ENCODE data around the gene RBM23. TPM values are rescaled to one million over a fixed set of nuclear protein-coding genes. Genes with fewer than 3 reads are reported as not detected.
A peak's percentile ranks its signal among the peaks of the same experiment; 100 is the strongest.

Gene RBM23
- total and polyA plus RNA-seq, 5 donors from 2014 or later: 43.1 to 108 (median 49.8) TPM

DNA sequence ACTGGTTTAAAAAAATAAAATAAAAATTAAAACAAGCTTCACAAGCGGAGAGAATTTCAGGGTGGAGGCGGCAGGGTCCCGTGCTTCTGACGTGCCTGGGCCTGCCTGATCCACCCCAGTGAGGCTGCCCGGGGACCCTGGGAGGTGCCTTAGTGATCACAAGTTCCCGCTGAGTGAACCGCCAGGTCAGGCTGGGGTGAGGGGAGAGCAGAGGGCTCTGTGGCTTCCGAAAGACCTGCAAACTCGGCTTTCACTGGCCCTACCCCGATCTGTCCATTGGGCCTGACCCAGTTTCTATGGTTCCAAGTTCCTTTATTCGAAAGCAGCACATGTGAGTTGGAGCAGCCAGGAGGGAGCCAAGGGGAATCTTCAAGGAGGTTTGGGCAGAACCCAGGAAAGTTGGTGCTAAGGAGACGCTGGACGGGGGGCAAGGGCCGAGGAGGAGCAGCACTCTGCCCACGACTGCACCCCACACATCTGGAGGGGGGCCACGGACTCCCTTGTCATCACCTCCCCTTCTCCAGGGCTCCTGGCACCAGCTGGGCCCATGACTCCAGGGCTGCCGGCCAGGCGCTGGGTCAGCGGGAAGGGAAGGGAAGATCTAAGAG, 69.6 kb downstream of the RBM23 start:
- Mint-ChIP-seq H3K9me3 (peaks cover 0 to 2% (median 0%) of the 10 kb centered on the region in 7 donors), H3K27ac (no peak overlapping the region), H3K27me3 (peaks cover 13% of the 10 kb centered on the region), H3K36me3 (no peaks in the 10 kb centered on the region), H3K4me3 (no peak overlapping the region), H3K4me1 (peaks cover 0 to 12% (median 5%) of the 10 kb centered on the region in 4 donors)
- Histone ChIP-seq H3K36me3 (ENCODE audit: control insufficient read depth, insufficient read depth, low read length) (no peaks in the 10 kb centered on the region), H3K4me3 (ENCODE audit: low read depth, low read length) (no peak overlapping the region), H3K27me3 (ENCODE audit: control insufficient read depth, insufficient read depth, low read length) (no peaks in the 10 kb centered on the region), H3K27ac (ENCODE audit: insufficient read depth, low read length, poor library complexity, severe bottlenecking) (no peak overlapping the region), H3K4me1 (ENCODE audit: control insufficient read depth, insufficient read depth, low read length, poor library complexity, severe bottlenecking) (peaks cover 10% of the 10 kb centered on the region), H3K9me3 (ENCODE audit: control insufficient read depth in 2 of 2, low read length in 2 of 2) (no peaks in the 10 kb centered on the region)
- DNase-seq (no peak), ATAC-seq (ENCODE audit: low read depth in 2 of 2) (no peak)

DNA sequence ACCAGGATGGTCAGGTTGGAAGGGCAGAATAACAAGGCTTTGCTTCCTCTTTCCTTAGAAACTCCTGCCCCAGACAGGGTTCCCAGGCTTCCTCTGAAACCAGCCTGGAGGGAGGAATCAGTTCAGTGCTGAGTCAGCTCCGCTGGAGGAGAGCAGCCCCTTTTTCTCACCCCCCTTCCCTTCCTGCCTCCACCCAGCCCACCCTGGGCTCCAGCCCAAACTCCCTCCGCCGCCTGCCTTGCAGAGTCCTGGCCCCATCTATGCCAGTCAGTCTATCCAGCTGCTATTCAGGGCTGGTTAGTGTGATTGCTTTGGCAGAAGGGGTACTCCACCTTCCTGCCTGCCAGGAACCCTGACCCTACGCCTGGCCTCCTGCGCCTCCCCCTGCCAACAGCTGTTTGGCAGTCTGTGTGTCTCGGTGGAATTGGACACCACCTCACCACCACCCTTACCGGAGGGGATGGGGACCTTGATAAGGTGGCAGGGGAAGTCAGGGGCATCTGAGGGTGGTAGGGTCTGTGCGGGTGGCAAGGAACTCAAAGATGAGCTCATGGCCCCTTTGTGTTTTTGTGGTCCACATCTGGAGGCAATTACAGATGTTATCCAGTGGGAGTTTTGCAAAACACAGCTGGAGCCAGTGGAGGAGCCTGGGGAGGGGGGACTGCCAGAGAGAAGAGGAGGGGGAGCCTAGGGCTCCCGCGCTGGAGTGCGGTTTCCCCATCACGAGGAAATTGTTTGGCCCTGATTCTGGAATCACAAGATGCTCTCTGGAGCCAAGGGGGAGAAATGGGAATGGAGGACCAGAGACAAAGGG, 70.4 kb downstream of the RBM23 start:
- DNase-seq (no peak), ATAC-seq (ENCODE audit: low read depth in 2 of 2) (no peak)
- no peaks in the 10 kb centered on the region for H3K9me3 ChIP-seq (ENCODE audit: control insufficient read depth in 2 of 2, low read length in 2 of 2)
- H3K27ac Mint-ChIP-seq: peak overlapping the region in 2 of 3 donors; percentile 5 to 56
- H3K4me3 ChIP-seq (ENCODE audit: low read depth, low read length): no peak overlapping the region
- peaks cover 0 to 2% (median 0%) of the 10 kb centered on the region in 7 donors for H3K9me3 Mint-ChIP-seq
- no peak overlapping the region for H3K27ac ChIP-seq (ENCODE audit: insufficient read depth, low read length, poor library complexity, severe bottlenecking)
- no peak overlapping the region for H3K4me3 Mint-ChIP-seq
- peaks cover 9% of the 10 kb centered on the region for H3K4me1 ChIP-seq (ENCODE audit: control insufficient read depth, insufficient read depth, low read length, poor library complexity, severe bottlenecking)
- H3K36me3 Mint-ChIP-seq: no peaks in the 10 kb centered on the region
- H3K36me3 ChIP-seq (ENCODE audit: control insufficient read depth, insufficient read depth, low read length): no peaks in the 10 kb centered on the region
- peaks cover 16% of the 10 kb centered on the region for H3K27me3 Mint-ChIP-seq
- H3K27me3 ChIP-seq (ENCODE audit: control insufficient read depth, insufficient read depth, low read length): no peaks in the 10 kb centered on the region
- peaks cover 0 to 9% (median 4%) of the 10 kb centered on the region in 4 donors for H3K4me1 Mint-ChIP-seq

DNA sequence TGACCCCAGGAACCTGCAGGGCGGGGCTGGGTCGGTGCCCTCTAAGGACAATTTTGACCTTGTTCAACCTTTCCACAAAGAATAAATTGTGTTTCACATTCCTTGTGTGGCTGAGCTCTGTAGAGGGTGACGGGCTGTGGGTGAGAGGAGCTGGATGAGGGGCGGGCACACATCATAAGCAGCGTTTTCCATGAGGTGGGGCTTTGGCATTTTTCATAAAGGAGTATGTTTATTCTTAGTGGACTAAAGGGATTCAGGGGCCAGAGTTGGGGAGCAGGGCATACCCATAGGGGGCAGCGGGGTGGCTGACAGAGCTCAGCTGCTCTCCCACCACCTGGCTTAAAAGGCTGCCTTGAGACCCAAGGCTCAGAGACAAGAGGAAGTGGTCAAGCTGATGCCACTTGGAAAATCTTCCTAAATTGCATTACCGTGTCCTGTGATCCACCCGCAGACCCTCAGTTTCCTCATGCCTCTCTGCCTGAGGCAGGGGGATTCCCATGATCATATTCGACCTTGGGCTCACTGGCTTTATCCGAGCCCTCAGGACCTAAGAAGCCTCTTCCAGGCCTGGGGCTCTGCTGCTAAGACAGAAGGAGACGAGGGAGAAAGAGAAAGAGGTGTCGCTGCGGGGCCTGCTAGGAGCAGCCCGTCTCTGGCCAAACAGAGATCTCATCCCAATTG, 71.1 kb downstream of the RBM23 start:
- Histone ChIP-seq H3K9me3 (ENCODE audit: control insufficient read depth in 2 of 2, low read length in 2 of 2) (no peaks in the 10 kb centered on the region), H3K4me1 (ENCODE audit: control insufficient read depth, insufficient read depth, low read length, poor library complexity, severe bottlenecking) (peaks cover 1% of the 10 kb centered on the region), H3K36me3 (ENCODE audit: control insufficient read depth, insufficient read depth, low read length) (no peaks in the 10 kb centered on the region), H3K27me3 (ENCODE audit: control insufficient read depth, insufficient read depth, low read length) (no peaks in the 10 kb centered on the region), H3K4me3 (ENCODE audit: low read depth, low read length) (no peak overlapping the region), H3K27ac (ENCODE audit: insufficient read depth, low read length, poor library complexity, severe bottlenecking) (no peak overlapping the region)
- Mint-ChIP-seq H3K36me3 (no peaks in the 10 kb centered on the region), H3K4me1 (peaks cover 0 to 2% (median under 1%) of the 10 kb centered on the region in 4 donors), H3K4me3 (no peak overlapping the region), H3K9me3 (peaks cover 0 to 2% (median 0%) of the 10 kb centered on the region in 7 donors), H3K27ac (no peak overlapping the region), H3K27me3 (peaks cover 16% of the 10 kb centered on the region)
- no peak for ATAC-seq (ENCODE audit: low read depth in 2 of 2)
- no peak for DNase-seq

DNA sequence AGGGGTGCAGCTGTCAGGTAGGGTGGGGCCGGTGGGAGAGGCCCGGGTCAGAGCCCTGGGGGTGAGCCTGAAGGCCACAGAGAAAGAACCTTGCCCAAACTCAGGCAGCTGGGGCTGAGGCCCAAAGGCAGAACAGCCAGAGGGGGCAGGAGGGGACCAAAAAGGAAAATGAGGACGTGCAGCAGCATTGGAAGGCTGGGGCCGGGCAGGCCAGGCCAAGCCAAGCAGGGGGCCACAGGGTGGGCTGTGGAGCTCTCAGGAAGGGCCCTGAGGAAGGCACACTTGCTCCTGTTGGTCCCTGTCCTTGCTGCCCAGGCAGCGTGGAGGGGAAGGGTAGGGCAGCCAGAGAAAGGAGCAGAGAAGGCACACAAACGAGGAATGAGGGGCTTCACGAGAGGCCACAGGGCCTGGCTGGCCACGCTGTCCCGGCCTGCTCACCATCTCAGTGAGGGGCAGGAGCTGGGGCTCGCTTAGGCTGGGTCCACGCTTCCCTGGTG, 72.1 kb downstream of the RBM23 start:
- H3K27ac ChIP-seq (ENCODE audit: insufficient read depth, low read length, poor library complexity, severe bottlenecking): no peak overlapping the region
- no peaks in the 10 kb centered on the region for H3K27me3 ChIP-seq (ENCODE audit: control insufficient read depth, insufficient read depth, low read length)
- Mint-ChIP-seq H3K4me3 (no peak overlapping the region), H3K27me3 (peaks cover 16% of the 10 kb centered on the region), H3K36me3 (no peaks in the 10 kb centered on the region), H3K4me1 (no peaks in the 10 kb centered on the region), H3K27ac (no peak overlapping the region), H3K9me3 (peaks cover 0 to 2% (median 0%) of the 10 kb centered on the region in 7 donors)
- no peaks in the 10 kb centered on the region for H3K4me1 ChIP-seq (ENCODE audit: control insufficient read depth, insufficient read depth, low read length, poor library complexity, severe bottlenecking)
- H3K9me3 ChIP-seq (ENCODE audit: control insufficient read depth in 2 of 2, low read length in 2 of 2): no peaks in the 10 kb centered on the region
- no peaks in the 10 kb centered on the region for H3K36me3 ChIP-seq (ENCODE audit: control insufficient read depth, insufficient read depth, low read length)
- H3K4me3 ChIP-seq (ENCODE audit: low read depth, low read length): no peak overlapping the region
- DNase-seq (no peak), ATAC-seq (ENCODE audit: low read depth in 2 of 2) (no peak)

DNA sequence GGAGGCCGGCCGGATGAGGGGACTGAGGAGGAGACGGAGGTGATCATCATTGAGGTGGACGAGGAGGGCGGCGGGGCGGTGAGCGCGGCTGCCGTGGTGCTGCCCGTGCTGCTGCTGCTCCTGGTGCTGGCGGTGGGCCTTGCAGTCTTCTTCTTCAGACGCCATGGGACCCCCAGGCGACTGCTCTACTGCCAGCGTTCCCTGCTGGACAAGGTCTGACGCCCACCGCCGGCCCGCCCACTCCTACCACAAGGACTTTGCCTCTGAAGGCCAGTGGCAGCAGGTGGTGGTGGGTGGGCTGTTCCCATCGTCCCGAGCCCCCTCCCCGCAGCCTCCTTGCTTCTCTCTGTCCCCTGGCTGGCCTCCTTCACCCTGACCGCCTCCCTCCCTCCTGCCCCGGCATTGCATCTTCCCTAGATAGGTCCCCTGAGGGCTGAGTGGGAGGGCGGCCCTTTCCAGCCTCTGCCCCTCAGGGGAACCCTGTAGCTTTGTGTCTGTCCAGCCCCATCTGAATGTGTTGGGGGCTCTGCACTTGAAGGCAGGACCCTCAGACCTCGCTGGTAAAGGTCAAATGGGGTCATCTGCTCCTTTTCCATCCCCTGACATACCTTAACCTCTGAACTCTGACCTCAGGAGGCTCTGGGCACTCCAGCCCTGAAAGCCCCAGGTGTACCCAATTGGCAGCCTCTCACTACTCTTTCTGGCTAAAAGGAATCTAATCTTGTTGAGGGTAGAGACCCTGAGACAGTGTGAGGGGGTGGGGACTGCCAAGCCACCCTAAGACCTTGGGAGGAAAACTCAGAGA, 72.9 kb downstream of the RBM23 start:
- Histone ChIP-seq H3K4me1 (ENCODE audit: control insufficient read depth, insufficient read depth, low read length, poor library complexity, severe bottlenecking) (no peaks in the 10 kb centered on the region), H3K9me3 (ENCODE audit: control insufficient read depth in 2 of 2, low read length in 2 of 2) (no peaks in the 10 kb centered on the region), H3K4me3 (ENCODE audit: low read depth, low read length) (no peak overlapping the region), H3K27ac (ENCODE audit: insufficient read depth, low read length, poor library complexity, severe bottlenecking) (no peak overlapping the region), H3K36me3 (ENCODE audit: control insufficient read depth, insufficient read depth, low read length) (no peaks in the 10 kb centered on the region), H3K27me3 (ENCODE audit: control insufficient read depth, insufficient read depth, low read length) (no peaks in the 10 kb centered on the region)
- Mint-ChIP-seq H3K4me1 (no peaks in the 10 kb centered on the region), H3K27me3 (peaks cover 16% of the 10 kb centered on the region), H3K4me3 (no peak overlapping the region), H3K9me3 (peaks cover 0 to 2% (median 0%) of the 10 kb centered on the region in 7 donors), H3K36me3 (no peaks in the 10 kb centered on the region), H3K27ac (no peak overlapping the region)
- ATAC-seq (ENCODE audit: low read depth in 2 of 2) (no peak), DNase-seq (no peak)

DNA sequence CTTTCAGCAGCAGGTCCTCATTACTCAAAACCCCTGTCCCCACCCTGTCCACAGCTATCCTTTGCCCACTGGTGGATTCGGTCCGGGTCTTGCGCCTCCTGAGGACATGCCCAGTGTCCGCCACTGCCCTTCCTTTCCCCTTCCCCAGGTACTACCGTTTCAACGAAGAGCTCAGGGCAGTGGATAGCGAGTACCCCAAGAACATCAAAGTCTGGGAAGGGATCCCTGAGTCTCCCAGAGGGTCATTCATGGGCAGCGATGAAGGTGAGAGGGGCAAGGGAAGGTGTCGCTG, 73.9 kb downstream of the RBM23 start:
- Mint-ChIP-seq H3K27ac (no peak overlapping the region), H3K27me3 (peaks cover 20% of the 10 kb centered on the region), H3K36me3 (no peaks in the 10 kb centered on the region), H3K4me3 (no peak overlapping the region), H3K9me3 (peaks cover 0 to 2% (median 0%) of the 10 kb centered on the region in 7 donors), H3K4me1 (no peaks in the 10 kb centered on the region)
- H3K27ac ChIP-seq (ENCODE audit: insufficient read depth, low read length, poor library complexity, severe bottlenecking): no peak overlapping the region
- H3K9me3 ChIP-seq (ENCODE audit: control insufficient read depth in 2 of 2, low read length in 2 of 2): no peaks in the 10 kb centered on the region
- no peaks in the 10 kb centered on the region for H3K36me3 ChIP-seq (ENCODE audit: control insufficient read depth, insufficient read depth, low read length)
- no peak overlapping the region for H3K4me3 ChIP-seq (ENCODE audit: low read depth, low read length)
- H3K4me1 ChIP-seq (ENCODE audit: control insufficient read depth, insufficient read depth, low read length, poor library complexity, severe bottlenecking): no peaks in the 10 kb centered on the region
- no peaks in the 10 kb centered on the region for H3K27me3 ChIP-seq (ENCODE audit: control insufficient read depth, insufficient read depth, low read length)
- ATAC-seq (ENCODE audit: low read depth in 2 of 2): no peak
- DNase-seq: no peak
